Central memory CD8-positive, alpha-beta T cell (primary cell): ENCODE measurements around the gene IL1B.
"Not testable (repeated sequence)": the region's sequence is repeated elsewhere in the genome, so short reads cannot be mapped to it uniquely, and the experiment has no call there.

ENCODE experiments used
- ATAC-seq: fragments of 150-1000 bp; cut with Tn5 transposase; replicated peaks from 2 replicates; pipeline ENCODE4 v1.10.0; 2022; ENCODE audit warnings: mild to moderate bottlenecking, moderate FRiP score, moderate number of reproducible peaks; ENCODE audit not compliant: poor library complexity, severe bottlenecking; ENCODE audit errors: extremely low read depth
- DNase-seq, 2 donors: peaks; one replicate each; pipeline ENCODE4 v3.0.0; 2021; ENCODE audit warnings: low spot score in 2 of 2
- H3K27ac Mint-ChIP-seq: one replicate; pipeline ENCODE4 v1.8.0; 2022; ENCODE audit warnings: low read depth, mild to moderate bottlenecking, moderate library complexity, mixed read lengths
- H3K27me3 Mint-ChIP-seq: one replicate; pipeline ENCODE4 v1.8.0; 2022; ENCODE audit warnings: mixed read lengths
- H3K36me3 Mint-ChIP-seq: one replicate; pipeline ENCODE4 v1.8.0; 2022; ENCODE audit warnings: mild to moderate bottlenecking, moderate library complexity, mixed read lengths; ENCODE audit not compliant: insufficient read depth
- H3K4me1 Mint-ChIP-seq: one replicate; pipeline ENCODE4 v1.8.0; 2022; ENCODE audit warnings: mixed read lengths
- H3K4me3 Mint-ChIP-seq: one replicate; pipeline ENCODE4 v1.8.0; 2022; ENCODE audit warnings: mild to moderate bottlenecking, moderate library complexity, mixed read lengths
- H3K9me3 Mint-ChIP-seq: one replicate; pipeline ENCODE4 v1.8.0; 2022; ENCODE audit warnings: mixed read lengths

The IL1B gene

GRCh38 chr2:112870841-112871835 lies 34.6 kb upstream of the IL1B start:
- DNase-seq (no peak), ATAC-seq (no peak)
- Mint-ChIP-seq H3K4me1 (no peaks in the 10 kb centered on the region), H3K27me3 (peaks cover 50% of the 10 kb centered on the region), H3K36me3 (peaks cover 2% of the 10 kb centered on the region), H3K9me3 (no peaks in the 10 kb centered on the region), H3K4me3 (no peak overlapping the region), H3K27ac (no peak overlapping the region)

DNA sequence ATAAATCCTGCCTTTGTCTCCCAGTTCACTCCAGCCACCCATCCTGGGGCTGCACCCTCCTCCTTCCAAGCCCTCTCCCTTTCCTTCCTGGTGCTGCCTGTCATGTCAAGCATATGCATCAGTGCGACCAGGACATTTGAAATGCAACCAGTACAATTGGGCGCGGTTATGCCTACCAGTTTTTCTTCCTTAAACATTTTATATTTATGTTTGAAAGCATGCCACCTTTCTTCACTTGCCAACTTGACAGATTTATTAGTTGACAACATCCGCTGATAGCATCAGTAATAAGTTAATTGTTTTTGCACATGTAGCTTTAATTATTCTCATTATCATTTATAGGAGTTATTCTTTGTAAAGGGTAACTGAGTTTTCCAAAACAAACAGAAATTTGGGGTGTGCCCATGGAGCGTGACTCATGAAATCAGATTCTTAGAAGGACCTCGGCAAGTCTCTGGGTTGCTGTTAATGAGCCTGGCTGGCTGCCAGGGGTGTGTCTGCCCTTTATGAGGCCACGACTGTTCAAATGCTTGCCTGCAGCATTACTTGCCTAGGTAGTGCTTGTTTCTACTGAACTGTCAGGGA lies 32.8 kb upstream of the IL1B start:
- H3K36me3 Mint-ChIP-seq = no peaks in the 10 kb centered on the region
- peaks cover 50% of the 10 kb centered on the region for H3K27me3 Mint-ChIP-seq
- no peaks in the 10 kb centered on the region for H3K9me3 Mint-ChIP-seq
- no peak for DNase-seq
- no peak overlapping the region for H3K4me3 Mint-ChIP-seq
- no peak overlapping the region for H3K27ac Mint-ChIP-seq
- H3K4me1 Mint-ChIP-seq = no peaks in the 10 kb centered on the region
- no peak for ATAC-seq

GRCh38 chr2:112867701-112868631 lies 31.4 kb upstream of the IL1B start:
- Mint-ChIP-seq H3K27ac (no peak overlapping the region), H3K9me3 (no peaks in the 10 kb centered on the region), H3K4me1 (no peaks in the 10 kb centered on the region), H3K36me3 (no peaks in the 10 kb centered on the region), H3K4me3 (no peak overlapping the region), H3K27me3 (peaks cover 47% of the 10 kb centered on the region)
- ATAC-seq (no peak), DNase-seq (no peak)

DNA sequence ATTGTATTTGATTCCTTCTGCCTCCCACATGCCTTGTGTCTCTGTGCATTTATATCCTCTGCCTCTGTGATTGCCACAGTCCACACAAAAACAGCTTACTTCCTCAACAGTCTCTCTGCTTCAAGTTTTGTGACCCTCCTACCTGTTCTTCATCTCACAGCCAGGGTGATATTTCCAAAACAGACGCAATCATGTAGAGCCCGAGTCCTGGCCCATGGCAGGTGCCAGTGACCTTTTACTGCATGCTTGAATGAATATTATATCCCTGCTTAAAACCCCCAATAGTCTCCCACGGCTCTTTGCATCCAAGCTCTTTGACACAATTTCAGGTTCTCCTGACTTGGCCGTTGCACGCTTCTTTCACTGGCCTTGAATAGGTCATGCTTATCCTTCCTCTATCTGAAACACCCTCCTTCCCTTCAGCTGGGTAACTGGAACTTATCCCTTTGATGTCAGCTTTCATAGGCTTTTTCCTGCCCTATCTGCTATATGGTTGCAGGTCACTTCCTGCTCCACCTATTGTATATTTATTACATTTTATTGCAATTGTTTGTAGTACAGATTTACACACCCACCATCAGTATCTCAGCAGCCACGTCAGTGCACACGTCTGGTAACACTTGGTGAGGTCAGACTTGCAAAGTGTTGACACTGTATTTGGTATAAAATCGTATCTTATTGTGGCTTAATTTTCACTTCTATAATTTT lies 29.7 kb upstream of the IL1B start:
- Mint-ChIP-seq H3K4me1 (no peaks in the 10 kb centered on the region), H3K4me3 (no peak overlapping the region), H3K36me3 (no peaks in the 10 kb centered on the region), H3K27me3 (peaks cover 30% of the 10 kb centered on the region), H3K27ac (no peak overlapping the region), H3K9me3 (no peaks in the 10 kb centered on the region)
- ATAC-seq (no peak), DNase-seq (no peak)

- Mint-ChIP-seq H3K4me1 (no peaks in the 10 kb centered on the region), H3K36me3 (no peaks in the 10 kb centered on the region), H3K27ac (no peak overlapping the region), H3K27me3 (peaks cover 16% of the 10 kb centered on the region), H3K4me3 (no peak overlapping the region), H3K9me3 (no peaks in the 10 kb centered on the region)
- ATAC-seq (no peak), DNase-seq (no peak)
Observed at GRCh38 chr2:112864072-112864471, 27.5 kb upstream of the IL1B start.

- DNase-seq, H3K27ac Mint-ChIP-seq, H3K36me3 Mint-ChIP-seq, H3K4me3 Mint-ChIP-seq, ATAC-seq, H3K4me1 Mint-ChIP-seq, H3K9me3 Mint-ChIP-seq, H3K27me3 Mint-ChIP-seq: not testable (repeated sequence)
Observed at GRCh38 chr2:112859406-112860183, 23.0 kb upstream of the IL1B start.

GRCh38 chr2:112850588-112850987 lies 14.0 kb upstream of the IL1B start:
- Mint-ChIP-seq H3K27ac (peak overlapping the region; percentile 13), H3K4me3 (no peak overlapping the region), H3K9me3 (no peaks in the 10 kb centered on the region), H3K4me1 (no peaks in the 10 kb centered on the region), H3K36me3 (no peaks in the 10 kb centered on the region), H3K27me3 (peaks cover 31% of the 10 kb centered on the region)
- no peak for ATAC-seq
- DNase-seq = no peak

DNA sequence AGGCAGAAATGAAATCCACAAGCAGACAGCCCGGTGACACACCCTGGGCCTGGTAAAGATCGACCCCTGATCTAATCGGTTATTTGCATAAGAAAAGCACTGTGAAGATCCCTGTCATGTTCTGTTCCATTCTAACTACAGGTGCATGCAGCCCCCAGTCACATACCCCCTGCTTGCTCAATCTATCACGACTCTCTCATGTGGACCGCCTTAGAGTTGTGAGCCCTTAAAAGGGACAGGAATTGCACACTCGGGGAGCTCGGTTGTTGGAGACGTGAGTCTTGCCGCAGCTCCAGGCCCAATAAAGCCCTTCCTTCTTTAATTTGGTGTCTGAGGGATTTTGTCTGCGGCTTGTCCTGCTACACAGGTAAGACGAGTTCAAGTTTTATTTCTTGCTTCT lies 13.4 kb upstream of the IL1B start:
- DNase-seq = no peak
- Mint-ChIP-seq H3K4me1 (no peaks in the 10 kb centered on the region), H3K4me3 (no peak overlapping the region), H3K27me3 (peaks cover 31% of the 10 kb centered on the region), H3K9me3 (no peaks in the 10 kb centered on the region), H3K36me3 (no peaks in the 10 kb centered on the region), H3K27ac (no peak overlapping the region)
- no peak for ATAC-seq

DNA sequence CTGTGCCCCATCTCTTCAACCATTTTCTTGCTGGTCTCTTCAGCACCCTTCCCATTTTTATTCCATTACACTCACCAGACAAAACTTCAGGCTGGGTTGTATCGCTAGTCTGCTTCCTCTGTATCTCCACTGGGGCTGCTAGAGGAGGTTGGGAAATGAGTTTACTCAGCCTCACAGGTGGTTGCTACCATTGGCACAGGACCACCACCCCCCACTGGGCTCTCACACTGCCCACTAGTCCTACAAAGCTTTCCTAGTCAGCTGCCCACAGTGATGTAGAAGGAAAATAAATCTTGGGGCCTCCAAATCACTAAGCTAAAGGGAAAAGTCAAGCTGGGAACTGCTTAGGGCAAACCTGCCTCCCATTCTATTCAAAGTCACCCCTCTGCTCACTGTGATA lies 12.3 kb upstream of the IL1B start:
- no peak for ATAC-seq
- no peak overlapping the region for H3K27ac Mint-ChIP-seq
- no peaks in the 10 kb centered on the region for H3K9me3 Mint-ChIP-seq
- DNase-seq = no peak
- H3K27me3 Mint-ChIP-seq = peaks cover 31% of the 10 kb centered on the region
- no peak overlapping the region for H3K4me3 Mint-ChIP-seq
- H3K36me3 Mint-ChIP-seq = no peaks in the 10 kb centered on the region
- H3K4me1 Mint-ChIP-seq = no peaks in the 10 kb centered on the region

- H3K9me3 Mint-ChIP-seq = no peaks in the 10 kb centered on the region
- ATAC-seq = no peak
- no peak overlapping the region for H3K27ac Mint-ChIP-seq
- H3K4me3 Mint-ChIP-seq = no peak overlapping the region
- no peak for DNase-seq
- no peaks in the 10 kb centered on the region for H3K36me3 Mint-ChIP-seq
- no peaks in the 10 kb centered on the region for H3K4me1 Mint-ChIP-seq
- peaks cover 15% of the 10 kb centered on the region for H3K27me3 Mint-ChIP-seq
Observed at GRCh38 chr2:112846031-112846430, 9.5 kb upstream of the IL1B start.

DNA sequence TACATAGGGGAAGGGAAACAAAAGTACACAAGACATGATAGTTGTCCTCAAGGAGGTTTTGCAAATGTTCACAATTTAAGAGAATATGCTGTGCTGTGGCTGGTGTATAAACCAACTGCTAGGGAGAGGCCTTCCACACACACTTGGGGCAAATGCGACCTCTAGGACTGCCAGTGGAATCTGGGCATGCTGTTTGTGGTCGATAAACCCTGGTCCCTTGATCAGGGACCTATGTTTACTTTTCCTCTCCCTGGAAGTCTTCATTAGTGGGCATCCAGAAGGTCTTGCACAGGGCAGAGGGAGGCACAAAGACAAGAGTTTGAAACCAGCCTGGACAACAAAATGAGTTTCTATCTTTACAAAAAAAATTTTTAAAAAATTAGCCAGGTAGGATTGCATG lies 7.3 kb upstream of the IL1B start:
- no peak overlapping the region for H3K27ac Mint-ChIP-seq
- H3K9me3 Mint-ChIP-seq = no peaks in the 10 kb centered on the region
- H3K27me3 Mint-ChIP-seq = peaks cover 16% of the 10 kb centered on the region
- no peak for DNase-seq
- no peaks in the 10 kb centered on the region for H3K4me1 Mint-ChIP-seq
- ATAC-seq = no peak
- H3K36me3 Mint-ChIP-seq = no peaks in the 10 kb centered on the region
- H3K4me3 Mint-ChIP-seq = no peak overlapping the region
